Measurements from ENCODE around the gene CCDC85A. TPM values are rescaled to one million over a fixed set of nuclear protein-coding genes. Genes with fewer than 3 reads are reported as not detected.

The CCDC85A gene
- total and polyA plus RNA-seq, 2 of the 4 experiments (the other 2 are of a cell fraction) = 1.1 to 2.2 TPM

- no peaks in the 10 kb centered on the region for H3K27me3 ChIP-seq (ENCODE audit: control insufficient read depth, insufficient read depth, low read length)
- no peak overlapping the region for H2BK120ac ChIP-seq (ENCODE audit: low read depth, low read length)
- no peak overlapping the region for H4K8ac ChIP-seq (ENCODE audit: low read depth in 2 of 2, low read length in 2 of 2)
- DNase-seq = no peak
- no peaks in the 10 kb centered on the region for H3K79me1 ChIP-seq (ENCODE audit: low read depth in 1 of 2, low read length in 2 of 2)
- no peaks in the 10 kb centered on the region for H3K9me3 ChIP-seq (ENCODE audit: control insufficient read depth, insufficient read depth, low read length)
- H2BK20ac ChIP-seq (ENCODE audit: low read depth, low read length) = no peak overlapping the region
- H2AK5ac ChIP-seq (ENCODE audit: low read depth, low read length) = no peak overlapping the region
- POLR2A ChIA-PET (ENCODE audit: unreplicated experiment) = no interaction called here
- H3K4me3 ChIP-seq (ENCODE audit: insufficient read depth, low read depth, low read length) = no peak overlapping the region
- no peak for ATAC-seq (ENCODE audit: low read depth)
- dilution Hi-C loops (cut with HindIII; ENCODE audit: low sequenced_read_pairs, unreplicated experiment) (no loop called here), in situ Hi-C loops (cut with MboI; ENCODE audit: low sequenced_read_pairs) (no loop called here), intact Hi-C loops (cut with micrococcal nuclease) (no loop called here)
- H3K4ac ChIP-seq (ENCODE audit: low read depth, low read length) = no peak overlapping the region
- WGBS, 2 experiments (ENCODE audit: extremely low coverage in 2 of 2, insufficient read length in 1 of 2) = no CpG with 5 or more reads among the region's 1 CpG
- no peaks in the 10 kb centered on the region for H3K9me1 ChIP-seq (ENCODE audit: insufficient read depth, low read length)
- H3K9ac ChIP-seq (ENCODE audit: low read depth, low read length) = no peak overlapping the region
- H3K4me2 ChIP-seq (ENCODE audit: low read depth, low read length) = no peak overlapping the region
- no peak overlapping the region for H3K23ac ChIP-seq (ENCODE audit: low read depth, low read length)
- H4K20me1 ChIP-seq (ENCODE audit: insufficient read depth, low read length) = no peaks in the 10 kb centered on the region
- H3K14ac ChIP-seq (replicated peaks; ENCODE audit: low read depth, low read length) = no peak overlapping the region
- H2AK9ac ChIP-seq (replicated peaks; ENCODE audit: low read depth, low read length, poor library complexity) = no peak overlapping the region
- H3K18ac ChIP-seq (ENCODE audit: low read depth, low read length) = no peak overlapping the region
- H3K36me3 ChIP-seq (ENCODE audit: control insufficient read depth, insufficient read depth, low read length) = no peaks in the 10 kb centered on the region
- H3K27ac ChIP-seq (ENCODE audit: insufficient read depth, low read length) = no peak overlapping the region
- H2AFZ ChIP-seq (replicated peaks; ENCODE audit: low read length, poor library complexity) = no peak overlapping the region
- no peak overlapping the region for H2BK15ac ChIP-seq (ENCODE audit: low read depth, low read length)
- H3K4me1 ChIP-seq (ENCODE audit: control insufficient read depth, insufficient read depth, low read length) = no peaks in the 10 kb centered on the region
- CTCF ChIA-PET = no interaction called here
- no TSS peak for BruUV-seq (replicated peaks)
- no peak overlapping the region for H4K91ac ChIP-seq (ENCODE audit: insufficient read depth, low read depth, low read length)
- TF ChIP-seq, protein P1, sequence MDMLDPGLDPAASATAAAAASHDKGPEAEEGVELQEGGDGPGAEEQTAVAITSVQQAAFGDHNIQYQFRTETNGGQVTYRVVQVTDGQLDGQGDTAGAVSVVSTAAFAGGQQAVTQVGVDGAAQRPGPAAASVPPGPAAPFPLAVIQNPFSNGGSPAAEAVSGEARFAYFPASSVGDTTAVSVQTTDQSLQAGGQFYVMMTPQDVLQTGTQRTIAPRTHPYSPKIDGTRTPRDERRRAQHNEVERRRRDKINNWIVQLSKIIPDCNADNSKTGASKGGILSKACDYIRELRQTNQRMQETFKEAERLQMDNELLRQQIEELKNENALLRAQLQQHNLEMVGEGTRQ (IDR thresholded peaks at IDR 0.05; ENCODE audit: low read depth, low read length) = no peak
- no peak for TF ChIP-seq NFE2L2 (IDR thresholded peaks at IDR 0.05; ENCODE audit: low read depth, low read length)
- H4K5ac ChIP-seq (ENCODE audit: low read depth, low read length) = no peak overlapping the region
- H3K56ac ChIP-seq (ENCODE audit: extremely low read depth, insufficient read depth, low read length) = no peak overlapping the region
- H2BK5ac ChIP-seq (ENCODE audit: low read depth, low read length, poor library complexity, severe bottlenecking) = no peak overlapping the region
Observed at GRCh38 chr2:56244911-56245530, 61.2 kb downstream of the CCDC85A start.

All from IMR-90 (cell line).